HG03442 (cell line): ENCODE results near the gene FETUB.
"Not testable (repeated sequence)": the region's sequence is repeated elsewhere in the genome, so short reads cannot be mapped to it uniquely, and the experiment has no call there.

Experiments
- ATAC-seq: cut with Tn5 transposase; IDR thresholded peaks from one replicate; pipeline ENCODE4 v1.9.1; 2021; ENCODE audit warnings: mild to moderate bottlenecking, moderate library complexity; ENCODE audit not compliant: unreplicated experiment

The FETUB gene

GRCh38 chr3:186668426-186668825 is 28.2 kb downstream of the FETUB start:
- no peak for ATAC-seq

GRCh38 chr3:186669378-186670084 is 29.3 kb downstream of the FETUB start:
- no peak for ATAC-seq

DNA sequence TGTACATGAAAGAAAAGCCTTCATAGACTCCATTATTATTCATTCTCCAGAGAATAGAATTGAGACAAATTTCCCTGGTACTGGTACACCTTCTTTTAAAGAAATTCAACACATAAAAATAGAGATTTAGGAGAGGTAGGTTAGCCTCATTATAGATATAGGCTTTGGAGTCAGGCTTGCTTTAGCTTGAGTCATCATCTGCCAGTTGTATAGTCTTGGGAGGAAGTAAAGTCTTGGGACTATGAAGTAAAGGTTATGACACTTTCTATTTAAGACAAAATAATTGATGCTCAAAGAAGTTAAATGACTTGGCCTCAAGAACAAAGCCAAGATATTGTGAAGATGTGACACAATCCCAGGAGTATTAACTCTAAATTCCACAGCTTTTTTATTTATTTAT is 30.0 kb downstream of the FETUB start:
- no peak for ATAC-seq

DNA sequence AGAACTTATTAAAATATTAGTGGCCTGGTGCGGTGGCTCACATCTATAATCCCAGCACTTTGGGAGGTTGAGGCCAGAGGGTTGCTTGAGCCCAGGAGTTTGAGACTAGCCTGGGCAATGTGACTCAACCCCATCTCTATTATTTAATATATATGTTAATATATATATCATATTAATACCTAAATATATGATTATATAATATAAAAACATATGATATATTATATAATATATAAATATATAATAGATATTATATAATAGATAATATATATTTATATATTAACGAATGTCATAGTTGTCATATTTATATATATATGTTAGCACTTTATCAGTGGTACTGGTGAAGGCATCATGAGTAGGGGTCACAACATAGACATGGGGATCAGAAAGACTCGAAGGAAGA is 30.9 kb downstream of the FETUB start:
- no peak for ATAC-seq

- ATAC-seq: no peak
These were observed 38.4 kb downstream of the FETUB start for GRCh38 chr3:186678604-186679003.

DNA sequence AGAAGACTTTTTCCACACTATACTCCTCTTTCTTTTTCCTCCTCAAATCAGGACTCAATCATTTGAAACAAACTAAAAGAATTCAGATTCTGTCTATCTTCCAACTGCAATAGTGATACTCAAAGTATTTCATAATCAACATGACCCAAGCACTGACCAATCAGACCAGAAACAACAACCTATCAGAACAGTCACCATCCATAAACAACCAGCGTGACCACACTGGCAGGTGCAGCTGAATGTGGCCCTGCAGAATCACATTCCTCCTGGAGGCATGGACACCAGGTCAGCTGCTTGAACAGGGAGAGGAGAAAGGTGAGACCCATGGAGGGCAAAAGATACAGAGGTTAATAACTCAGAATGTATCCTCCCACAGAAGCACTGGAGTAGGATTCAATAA is 39.0 kb downstream of the FETUB start:
- ATAC-seq: no peak

DNA sequence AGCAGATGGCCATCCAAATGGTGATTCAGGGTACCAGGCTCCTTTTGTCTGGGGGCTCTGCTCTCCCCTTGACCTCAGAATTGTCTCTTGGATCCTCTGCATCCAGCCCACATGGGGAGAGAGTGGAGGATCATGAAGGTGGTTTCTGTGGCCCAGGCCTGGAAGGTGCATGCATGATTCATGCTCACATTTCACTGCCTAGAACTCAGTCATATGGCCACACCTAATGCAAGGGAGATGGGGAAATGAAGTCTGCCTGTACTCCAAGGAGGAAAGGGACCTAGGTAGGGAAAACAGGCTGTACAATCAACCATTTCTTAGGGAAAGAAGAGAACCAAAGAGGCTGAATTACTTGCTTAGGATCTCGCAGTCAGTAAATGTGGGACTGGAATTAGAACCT is 40.7 kb downstream of the FETUB start:
- no peak for ATAC-seq

DNA sequence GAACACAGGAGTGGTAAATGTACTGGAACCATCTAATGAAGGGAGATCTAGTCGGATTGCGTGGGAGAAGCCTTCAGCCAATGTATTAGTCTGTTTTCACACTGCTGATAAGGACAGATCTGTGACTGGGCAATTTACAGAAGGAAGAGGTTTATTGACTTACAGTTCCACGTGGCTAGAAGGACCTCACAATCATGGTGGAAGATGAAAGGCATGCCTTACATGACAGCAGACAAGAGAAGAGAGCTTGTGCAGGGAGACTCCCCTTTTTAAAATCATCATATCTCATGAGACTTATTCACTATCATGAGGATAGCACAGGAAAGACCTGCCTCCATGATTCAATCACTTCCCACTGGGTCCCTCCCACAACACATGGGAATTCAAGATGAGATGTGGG is 42.6 kb downstream of the FETUB start:
- ATAC-seq: no peak

DNA sequence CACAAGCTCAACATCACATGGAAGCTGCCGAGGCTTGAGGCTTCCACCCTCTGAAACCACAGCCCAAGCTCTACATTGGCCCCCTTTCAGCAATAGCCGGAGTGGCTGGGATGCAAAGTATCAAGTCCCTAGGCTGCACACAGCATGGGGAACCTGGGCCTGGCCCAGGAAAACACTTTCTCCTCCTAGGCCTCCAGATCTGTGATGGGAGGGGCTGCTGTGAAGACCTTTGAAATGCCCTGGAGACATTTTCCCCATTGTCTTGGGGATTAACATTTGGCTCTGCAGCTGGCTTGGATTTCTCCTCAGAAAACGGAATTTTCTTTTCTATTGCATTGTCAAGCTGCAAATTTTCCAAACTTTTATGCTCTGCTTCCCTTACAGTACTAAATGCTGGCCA is 43.8 kb downstream of the FETUB start:
- no peak for ATAC-seq

DNA sequence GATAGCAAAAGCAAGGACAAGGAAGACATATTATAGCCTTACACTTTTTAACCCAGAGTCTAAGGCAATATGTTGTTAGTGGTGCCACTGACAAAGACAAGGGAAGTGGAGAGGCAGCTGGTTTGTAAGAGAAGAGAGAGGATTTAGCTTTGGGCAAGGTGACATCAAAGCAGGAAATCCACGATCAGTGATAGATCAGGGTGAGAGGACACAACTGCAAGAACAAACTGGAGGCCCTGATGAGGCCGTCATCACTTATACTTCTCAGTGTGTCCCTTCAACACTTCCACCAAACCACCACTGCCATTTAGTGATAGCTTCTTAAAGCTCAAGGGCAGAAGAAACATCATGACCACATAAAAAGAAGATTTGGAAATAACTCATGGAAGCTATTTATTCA is 46.3 kb downstream of the FETUB start:
- ATAC-seq: not testable (repeated sequence)

- ATAC-seq: no peak
These were observed 47.0 kb downstream of the FETUB start for GRCh38 chr3:186687120-186687651.

- ATAC-seq: not testable (repeated sequence)
These were observed 50.1 kb downstream of the FETUB start for GRCh38 chr3:186690304-186690703.

DNA sequence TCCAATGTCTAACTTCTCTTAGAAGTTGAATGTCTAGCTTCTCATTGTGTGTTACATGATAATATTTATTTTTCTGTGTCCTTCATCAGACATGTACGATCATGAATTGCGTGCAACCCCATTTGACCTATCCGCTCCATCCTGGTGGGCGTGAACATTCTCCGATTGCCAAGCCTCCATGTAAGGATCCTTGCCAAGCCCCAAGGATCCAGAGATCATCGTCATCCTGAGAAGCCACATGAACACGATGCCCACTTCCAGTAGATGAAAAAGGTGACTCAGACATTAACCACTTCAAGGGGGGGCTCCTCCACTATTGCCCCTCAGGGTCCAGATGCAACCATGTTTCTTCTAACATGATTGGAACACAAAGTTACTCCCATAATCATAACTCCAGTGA is 51.5 kb downstream of the FETUB start:
- no peak for ATAC-seq

- no peak for ATAC-seq
These were observed 53.6 kb downstream of the FETUB start for GRCh38 chr3:186693843-186694242.

DNA sequence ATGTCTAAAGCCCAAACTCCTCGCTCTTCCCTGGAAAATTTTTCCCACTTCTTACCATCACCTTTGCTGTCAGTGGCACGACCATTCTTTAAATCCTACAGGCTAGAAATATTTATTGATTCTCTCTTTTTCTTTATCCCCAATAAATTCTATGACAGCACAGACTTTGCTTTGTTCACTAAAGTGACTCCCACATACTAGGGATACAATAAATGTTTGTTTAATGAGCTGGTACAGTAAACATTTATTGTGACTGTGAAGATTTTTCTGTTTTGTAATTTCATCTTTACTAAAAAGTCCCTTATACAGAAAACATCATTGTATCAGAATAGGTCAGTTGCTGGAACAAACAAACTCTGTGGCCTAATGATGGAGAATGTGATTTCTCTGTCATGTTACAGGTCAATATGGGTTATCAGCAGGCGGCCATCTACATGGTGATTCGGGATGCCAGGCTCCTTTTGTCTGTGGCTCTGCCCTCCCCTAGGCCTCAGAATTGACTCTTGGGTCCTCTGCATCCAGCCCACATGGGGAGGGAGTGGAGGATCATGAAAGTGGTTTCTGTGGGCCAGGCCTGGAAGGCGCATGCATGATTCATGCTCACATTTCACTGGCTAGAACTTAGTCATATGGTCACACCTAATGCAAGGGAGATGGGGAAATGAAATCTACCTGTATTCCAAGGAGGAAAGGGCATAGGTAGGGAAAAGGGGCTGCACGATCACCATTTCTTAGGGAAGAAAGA is 54.3 kb downstream of the FETUB start:
- ATAC-seq: no peak

DNA sequence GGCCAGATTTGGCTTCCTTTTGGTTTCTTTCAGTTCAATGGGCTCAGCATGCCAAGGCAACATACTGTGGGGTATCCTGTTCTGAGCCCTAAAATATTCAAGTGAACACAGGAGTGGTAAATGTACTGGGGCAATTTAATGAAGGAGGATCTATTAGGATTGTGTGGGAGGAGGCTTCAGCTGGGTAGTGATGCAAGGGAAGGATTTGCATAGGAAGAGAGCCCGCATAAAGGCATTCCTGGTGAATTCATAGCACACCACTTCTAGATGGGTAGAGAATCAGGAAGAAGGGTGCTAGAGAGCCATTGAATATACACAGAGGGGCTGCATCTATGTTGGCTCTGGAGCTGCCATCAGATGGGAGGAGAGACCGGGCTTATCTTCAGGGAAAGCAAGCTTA is 56.3 kb downstream of the FETUB start:
- ATAC-seq: no peak

GRCh38 chr3:186697510-186697909 is 57.3 kb downstream of the FETUB start:
- ATAC-seq: no peak

DNA sequence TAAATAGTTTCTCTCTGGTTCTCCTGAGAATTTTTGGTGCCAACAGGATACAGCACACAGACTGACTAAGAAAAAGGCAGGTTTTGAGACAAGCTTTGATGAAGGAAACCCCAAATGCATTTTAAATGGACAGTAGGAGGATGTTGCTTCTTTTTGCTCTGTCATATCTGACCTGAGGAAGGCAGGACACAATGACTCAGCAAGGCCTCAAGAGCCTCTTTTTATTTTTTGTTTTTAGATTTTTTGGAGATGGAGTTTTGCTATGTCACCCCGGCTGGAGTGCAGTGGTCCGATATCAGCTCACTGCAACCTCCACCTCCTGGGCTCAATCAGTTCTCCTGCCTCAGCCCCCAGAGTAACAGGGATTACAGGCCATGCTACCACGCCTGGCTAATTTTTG is 60.1 kb downstream of the FETUB start:
- ATAC-seq: peak; percentile 42

- not testable (repeated sequence) for ATAC-seq
These were observed 62.3 kb downstream of the FETUB start for GRCh38 chr3:186702451-186702850.
